ENCODE measurements around the gene MAP3K10.

MAP3K10 gene

GRCh38 chr19:40235238-40236025 lies 44.2 kb downstream of the MAP3K10 start:
- no peak for DNase-seq

GRCh38 chr19:40236026-40236355 lies 44.8 kb downstream of the MAP3K10 start:
- DNase-seq = no peak

- no peak for DNase-seq
Measured at GRCh38 chr19:40236366-40236765, 45.1 kb downstream of the MAP3K10 start.

GRCh38 chr19:40237791-40238190 lies 46.6 kb downstream of the MAP3K10 start:
- no peak for DNase-seq

- DNase-seq = no peak
Measured at GRCh38 chr19:40238775-40239174, 47.5 kb downstream of the MAP3K10 start.

GRCh38 chr19:40239415-40240226 lies 48.4 kb downstream of the MAP3K10 start:
- no peak for DNase-seq

GRCh38 chr19:40240332-40240731 lies 49.1 kb downstream of the MAP3K10 start:
- DNase-seq = no peak

GRCh38 chr19:40241125-40241808 lies 50.0 kb downstream of the MAP3K10 start:
- DNase-seq = no peak

GRCh38 chr19:40241809-40242384 lies 50.7 kb downstream of the MAP3K10 start:
- no peak for DNase-seq

- no peak for DNase-seq
Measured at GRCh38 chr19:40242480-40242879, 51.3 kb downstream of the MAP3K10 start.

GRCh38 chr19:40243181-40243580 lies 52.0 kb downstream of the MAP3K10 start:
- DNase-seq = no peak

GRCh38 chr19:40244579-40245317 lies 53.5 kb downstream of the MAP3K10 start:
- no peak for DNase-seq

- no peak for DNase-seq
Measured at GRCh38 chr19:40245506-40246128, 54.4 kb downstream of the MAP3K10 start.

- no peak for DNase-seq
Measured at GRCh38 chr19:40246292-40247073, 55.3 kb downstream of the MAP3K10 start.

GRCh38 chr19:40247178-40247577 lies 56.0 kb downstream of the MAP3K10 start:
- DNase-seq = no peak

- no peak for DNase-seq
Measured at GRCh38 chr19:40247735-40248262, 56.6 kb downstream of the MAP3K10 start.

- DNase-seq = no peak
Measured at GRCh38 chr19:40249201-40249600, 58.0 kb downstream of the MAP3K10 start.

GRCh38 chr19:40249781-40250180 lies 58.6 kb downstream of the MAP3K10 start:
- no peak for DNase-seq

- DNase-seq = no peak
Measured at GRCh38 chr19:40251244-40251643, 60.0 kb downstream of the MAP3K10 start.

- DNase-seq = no peak
Measured at GRCh38 chr19:40251991-40252390, 60.8 kb downstream of the MAP3K10 start.

- DNase-seq = no peak
Measured at GRCh38 chr19:40252395-40252794, 61.2 kb downstream of the MAP3K10 start.
